HG03354 (cell line): ENCODE measurements around the gene CAMTA1.

Experiments
- ATAC-seq: cut with Tn5 transposase; IDR thresholded peaks from one replicate; pipeline ENCODE4 v1.9.1; 2021; ENCODE audit warnings: mild to moderate bottlenecking; ENCODE audit not compliant: unreplicated experiment, poor library complexity, severe bottlenecking

CAMTA1 gene

DNA sequence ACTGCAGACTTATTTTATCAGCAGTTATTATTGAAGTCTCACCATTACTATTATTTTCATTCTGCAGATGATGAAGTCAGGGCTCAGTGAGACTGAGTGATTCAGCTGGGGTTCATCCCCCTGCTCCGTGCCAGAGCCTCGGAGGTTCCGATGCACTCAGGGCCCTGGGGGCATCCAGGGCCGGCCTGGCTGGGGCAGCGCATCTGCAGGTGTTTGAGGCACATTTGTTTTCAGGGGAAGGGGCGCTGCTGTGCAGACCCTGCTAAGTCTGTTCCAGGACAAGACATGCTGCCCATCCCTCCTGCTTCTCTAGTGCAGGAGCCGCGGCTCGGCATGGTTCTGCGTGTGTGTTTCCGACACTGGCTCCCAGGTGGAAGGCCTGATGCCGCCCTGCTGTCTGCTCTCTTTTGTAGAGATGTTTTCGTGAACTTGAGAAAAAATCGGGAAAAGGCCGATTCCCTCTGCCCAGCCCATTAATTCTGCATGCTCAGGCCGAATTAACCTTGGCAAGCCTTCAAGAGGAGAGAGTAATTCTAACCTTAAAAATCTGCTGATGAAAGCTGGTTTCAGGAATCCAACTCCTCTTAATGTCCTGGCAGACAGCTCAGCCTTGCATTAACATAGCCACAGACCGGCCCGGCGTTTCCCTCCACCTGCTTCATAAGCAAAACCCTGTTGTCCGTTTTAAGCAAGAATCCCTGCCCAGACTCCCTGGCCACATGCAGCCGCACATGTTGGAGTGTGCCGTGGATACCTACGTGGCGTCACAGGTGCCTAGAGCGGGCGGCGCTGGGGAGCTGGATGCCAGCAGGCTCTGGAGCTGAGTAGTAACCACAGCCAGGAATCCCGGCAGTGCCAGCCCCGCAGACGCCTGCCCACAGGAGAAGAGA is 669.9 kb downstream of the CAMTA1 start:
- no peak for ATAC-seq

DNA sequence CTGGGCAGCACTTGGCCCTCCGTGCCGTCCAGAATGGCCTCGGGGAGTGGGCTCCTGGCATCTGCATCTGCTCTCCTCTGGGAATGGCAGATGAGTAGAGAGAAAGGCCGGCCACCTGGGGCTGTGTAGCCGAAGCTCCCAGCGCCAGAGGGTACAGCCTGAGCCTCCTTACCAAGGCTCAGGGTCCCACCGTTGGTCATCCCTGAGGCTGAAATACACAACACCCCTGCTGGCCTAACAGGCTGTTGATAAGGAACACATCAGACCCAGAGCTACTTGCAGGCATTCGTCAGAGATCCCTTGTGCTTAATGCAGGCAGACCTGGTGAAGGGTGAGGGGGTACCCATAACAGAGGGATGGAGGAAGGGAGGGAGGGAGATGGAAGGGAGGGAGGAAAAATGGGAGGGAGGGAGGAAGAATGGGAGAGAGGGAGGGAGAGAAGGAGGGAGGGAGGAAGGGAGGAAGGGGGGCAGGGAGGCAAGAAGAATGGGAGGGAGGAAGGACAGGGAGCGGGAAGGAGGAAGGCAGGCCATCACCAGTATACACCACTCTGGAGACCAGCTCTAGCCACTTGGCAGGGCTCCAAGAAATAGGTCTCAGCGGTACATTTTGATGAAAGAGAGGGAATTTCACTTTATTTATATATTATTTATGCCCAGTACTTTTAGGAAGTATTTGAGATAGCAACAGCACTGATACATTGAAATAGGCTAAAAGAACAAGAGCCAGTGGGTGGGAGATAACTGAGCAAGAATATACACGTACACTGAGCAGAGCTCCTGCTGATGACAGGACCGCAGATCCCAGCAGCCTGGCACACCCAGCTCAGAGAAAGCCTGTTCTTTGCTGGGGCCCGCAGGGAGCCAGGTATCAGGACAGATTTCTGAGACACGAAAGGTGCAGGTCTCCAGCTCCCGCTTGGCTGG is 670.8 kb downstream of the CAMTA1 start:
- ATAC-seq = no peak

- no peak for ATAC-seq
These were observed 671.4 kb downstream of the CAMTA1 start for GRCh38 chr1:7456722-7457082.

GRCh38 chr1:7457811-7458210 is 672.6 kb downstream of the CAMTA1 start:
- no peak for ATAC-seq

- no peak for ATAC-seq
These were observed 673.7 kb downstream of the CAMTA1 start for GRCh38 chr1:7458946-7459345.

DNA sequence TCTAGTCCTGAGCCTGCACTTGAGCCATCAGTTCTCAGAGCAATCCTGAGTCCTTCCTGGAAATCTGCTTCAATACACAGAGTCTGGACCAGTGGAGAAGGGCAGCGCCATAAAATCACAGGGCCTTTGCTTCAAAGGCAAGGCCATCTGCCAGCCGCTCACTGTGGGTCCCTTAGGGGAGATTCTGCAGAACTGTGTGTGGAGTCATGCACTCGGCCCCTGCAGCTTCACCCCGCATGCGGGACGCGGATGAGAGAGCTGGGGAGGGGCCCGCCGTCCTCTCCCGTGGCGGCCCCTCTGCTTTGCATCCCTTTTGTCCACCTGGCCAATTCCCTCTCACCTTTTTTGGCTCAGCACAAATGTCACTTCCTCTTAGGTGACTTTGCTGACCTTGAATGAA is 674.7 kb downstream of the CAMTA1 start:
- ATAC-seq = no peak

DNA sequence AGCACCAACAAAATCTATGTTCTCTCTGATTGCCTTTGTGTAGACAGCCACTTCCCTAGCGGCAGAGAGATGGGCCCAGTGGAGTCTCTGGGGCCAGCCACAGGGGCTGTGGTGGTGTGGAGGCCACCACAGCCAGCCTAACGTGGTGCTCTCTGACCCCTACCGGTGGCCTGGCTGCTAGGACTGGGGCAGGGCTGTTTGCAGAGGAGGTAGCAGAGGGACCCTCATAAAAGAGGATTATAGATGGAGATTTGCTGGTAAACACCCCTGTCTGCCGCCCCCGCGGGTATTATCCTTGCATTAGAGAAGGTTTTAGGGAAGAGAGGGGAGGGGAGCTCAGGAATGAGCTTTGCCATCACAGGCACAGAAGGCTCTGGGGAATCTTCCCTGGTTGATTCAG is 675.6 kb downstream of the CAMTA1 start:
- ATAC-seq = no peak

DNA sequence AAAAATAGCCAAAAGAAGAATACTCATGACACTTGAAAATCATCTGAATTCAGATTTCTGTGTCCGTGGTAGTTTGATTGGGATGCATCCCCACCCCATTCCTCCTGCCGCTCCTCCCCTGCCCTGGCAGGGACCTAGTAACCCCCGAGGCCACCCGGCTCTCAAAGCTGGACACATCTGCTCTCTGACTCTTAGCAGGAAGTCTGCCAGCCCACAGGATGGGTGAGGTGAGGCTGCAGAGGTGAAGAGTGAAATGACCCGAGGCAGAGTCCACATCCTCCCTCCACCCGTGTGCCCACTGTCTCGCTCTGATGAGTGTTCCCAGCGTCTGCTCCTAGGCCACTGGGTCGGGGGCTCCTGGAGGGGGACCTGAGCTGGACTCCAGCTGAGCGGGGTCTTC is 677.4 kb downstream of the CAMTA1 start:
- ATAC-seq = no peak

DNA sequence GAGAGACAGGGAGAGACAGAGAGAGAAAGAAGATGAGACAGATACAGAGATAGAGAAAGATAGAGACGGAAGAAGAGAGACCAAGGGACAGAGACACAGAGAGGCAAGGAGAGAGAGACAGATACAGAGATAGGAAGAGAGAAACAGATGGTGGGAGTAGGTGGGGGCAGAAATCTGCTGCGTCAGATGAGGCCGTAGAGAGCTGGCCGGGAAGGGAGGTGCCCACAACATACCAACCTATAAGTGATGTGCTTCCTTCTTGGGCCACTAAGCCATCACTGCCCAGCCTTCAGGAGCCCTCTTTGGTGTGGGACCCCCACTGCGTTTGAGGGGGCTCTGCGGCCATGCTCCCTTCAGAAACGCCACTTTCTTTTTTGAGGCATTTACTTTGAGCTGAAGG is 678.3 kb downstream of the CAMTA1 start:
- no peak for ATAC-seq

DNA sequence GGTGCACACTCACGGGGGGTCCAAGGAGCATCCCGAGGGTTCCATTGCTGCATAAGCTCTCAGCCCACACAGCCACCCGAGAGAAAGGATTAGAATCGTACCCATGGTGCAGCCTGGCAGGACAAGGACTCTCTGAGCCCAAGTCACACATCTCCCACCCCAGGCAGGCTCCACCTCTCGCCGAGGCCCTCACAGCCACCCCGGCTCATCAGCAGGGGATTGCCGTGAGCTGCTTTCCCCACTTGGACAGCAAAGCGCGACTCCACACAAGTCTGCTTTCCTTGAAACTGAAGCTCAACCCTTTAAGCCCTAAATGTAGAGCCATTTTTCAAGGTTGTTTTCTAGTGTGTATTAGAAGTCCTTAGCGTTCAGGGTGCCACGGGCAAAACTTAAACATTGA is 679.5 kb downstream of the CAMTA1 start:
- no peak for ATAC-seq

DNA sequence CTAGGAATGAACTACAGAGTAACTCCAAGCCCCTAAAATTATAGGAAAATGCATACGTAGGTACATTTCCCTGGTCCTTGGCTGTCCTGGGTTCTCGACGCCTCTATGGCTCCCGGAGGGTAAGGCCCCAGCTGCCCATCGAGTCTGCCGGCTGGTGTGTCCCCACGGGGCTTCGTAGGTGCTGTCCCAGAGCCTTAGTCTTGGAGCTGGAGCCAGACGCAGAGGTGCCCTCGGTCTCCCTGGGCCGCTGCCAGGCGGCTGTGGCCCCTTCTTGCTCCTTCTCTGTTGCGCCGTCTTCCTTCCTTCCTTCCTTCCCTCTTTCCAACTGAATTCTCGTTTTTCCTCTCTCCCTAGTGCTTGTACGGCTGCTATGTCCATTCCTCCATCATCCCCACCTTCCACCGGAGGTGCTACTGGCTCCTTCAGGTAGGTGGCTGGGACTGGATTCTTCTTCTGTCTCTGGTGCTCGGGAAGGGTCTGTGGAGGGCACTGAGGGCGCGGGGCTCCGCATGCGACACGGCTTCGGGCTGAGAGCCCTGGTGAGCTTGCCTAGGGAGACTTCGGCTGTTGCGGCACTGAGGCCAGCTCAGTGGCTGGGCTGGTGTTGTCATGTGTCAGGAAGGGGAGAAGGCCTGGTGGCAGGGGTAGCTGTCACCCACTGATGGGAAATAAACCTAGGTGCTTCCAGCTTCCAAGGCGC is 682.4 kb downstream of the CAMTA1 start:
- no peak for ATAC-seq

DNA sequence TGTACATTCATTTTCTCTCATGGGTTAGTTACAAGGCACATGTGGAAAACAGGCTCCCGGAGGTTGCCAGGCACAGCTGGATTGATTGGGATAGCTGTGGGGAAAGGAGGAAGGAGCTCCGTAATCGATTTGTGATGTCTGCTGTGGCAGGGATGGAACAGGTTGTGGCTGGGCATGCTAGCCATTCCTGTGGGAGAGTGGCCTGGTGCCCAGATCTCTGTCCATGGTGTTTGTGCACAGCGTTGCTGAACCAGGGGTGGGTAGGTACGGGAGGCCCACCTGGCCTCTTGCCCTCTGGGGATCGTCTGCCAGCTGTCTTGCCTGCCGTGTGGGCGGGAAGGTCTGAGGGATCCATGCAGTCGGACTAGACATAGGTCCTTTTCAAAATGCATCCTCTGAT is 683.0 kb downstream of the CAMTA1 start:
- no peak for ATAC-seq

DNA sequence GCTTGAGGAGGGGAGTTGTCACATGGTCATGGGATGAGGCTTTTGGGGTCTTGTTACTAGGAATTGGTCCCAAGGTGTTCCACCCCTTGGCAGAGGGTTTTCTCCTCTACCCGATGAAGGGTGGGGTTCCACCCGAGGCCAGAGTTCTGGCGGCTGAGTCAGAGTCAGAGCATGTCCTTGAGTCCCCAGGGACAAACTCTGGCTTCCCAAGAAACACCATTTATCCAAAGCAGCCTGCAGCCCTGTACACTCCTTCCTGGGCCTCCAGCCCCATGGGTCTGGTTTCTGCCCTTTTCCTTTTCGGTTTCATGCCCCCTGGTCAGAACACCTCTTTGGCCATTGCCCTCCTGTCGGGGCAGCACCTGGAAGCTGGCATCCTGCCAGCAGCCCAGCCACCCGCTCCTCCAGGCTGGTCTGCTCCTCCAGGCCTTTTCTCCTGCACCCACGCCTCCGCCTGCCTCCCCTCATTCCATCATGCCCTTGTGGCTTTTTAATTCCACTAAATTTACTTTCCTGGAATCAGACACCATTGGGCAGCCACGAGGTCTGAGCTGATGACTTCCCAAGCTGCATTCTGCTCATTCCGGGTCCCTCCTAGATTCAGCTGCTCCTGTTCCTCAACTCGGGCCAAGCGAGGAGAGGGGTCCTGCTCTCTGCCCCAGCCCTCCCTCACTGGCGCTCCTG is 684.1 kb downstream of the CAMTA1 start:
- no peak for ATAC-seq

GRCh38 chr1:7470904-7471638 is 685.8 kb downstream of the CAMTA1 start:
- no peak for ATAC-seq

DNA sequence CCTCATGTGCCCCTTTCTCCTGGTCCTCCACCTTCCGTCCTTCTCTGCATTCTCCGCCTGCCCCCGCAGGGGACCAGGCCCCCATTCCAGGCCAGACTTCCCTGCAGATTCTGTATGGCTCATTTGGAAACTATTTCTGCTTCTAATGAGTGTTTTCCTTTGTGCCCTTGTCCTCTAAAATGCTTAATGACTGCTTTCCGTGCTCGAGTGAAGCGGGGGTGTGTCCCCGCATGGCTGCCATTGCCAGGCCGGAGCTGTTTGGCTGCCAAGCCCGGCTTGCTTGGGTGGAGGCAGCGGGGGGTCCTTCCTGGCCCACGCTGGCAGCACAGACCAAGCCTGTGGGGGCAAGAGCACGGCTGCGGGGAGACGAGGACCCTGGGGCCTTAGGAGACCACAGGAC is 686.6 kb downstream of the CAMTA1 start:
- ATAC-seq = no peak

DNA sequence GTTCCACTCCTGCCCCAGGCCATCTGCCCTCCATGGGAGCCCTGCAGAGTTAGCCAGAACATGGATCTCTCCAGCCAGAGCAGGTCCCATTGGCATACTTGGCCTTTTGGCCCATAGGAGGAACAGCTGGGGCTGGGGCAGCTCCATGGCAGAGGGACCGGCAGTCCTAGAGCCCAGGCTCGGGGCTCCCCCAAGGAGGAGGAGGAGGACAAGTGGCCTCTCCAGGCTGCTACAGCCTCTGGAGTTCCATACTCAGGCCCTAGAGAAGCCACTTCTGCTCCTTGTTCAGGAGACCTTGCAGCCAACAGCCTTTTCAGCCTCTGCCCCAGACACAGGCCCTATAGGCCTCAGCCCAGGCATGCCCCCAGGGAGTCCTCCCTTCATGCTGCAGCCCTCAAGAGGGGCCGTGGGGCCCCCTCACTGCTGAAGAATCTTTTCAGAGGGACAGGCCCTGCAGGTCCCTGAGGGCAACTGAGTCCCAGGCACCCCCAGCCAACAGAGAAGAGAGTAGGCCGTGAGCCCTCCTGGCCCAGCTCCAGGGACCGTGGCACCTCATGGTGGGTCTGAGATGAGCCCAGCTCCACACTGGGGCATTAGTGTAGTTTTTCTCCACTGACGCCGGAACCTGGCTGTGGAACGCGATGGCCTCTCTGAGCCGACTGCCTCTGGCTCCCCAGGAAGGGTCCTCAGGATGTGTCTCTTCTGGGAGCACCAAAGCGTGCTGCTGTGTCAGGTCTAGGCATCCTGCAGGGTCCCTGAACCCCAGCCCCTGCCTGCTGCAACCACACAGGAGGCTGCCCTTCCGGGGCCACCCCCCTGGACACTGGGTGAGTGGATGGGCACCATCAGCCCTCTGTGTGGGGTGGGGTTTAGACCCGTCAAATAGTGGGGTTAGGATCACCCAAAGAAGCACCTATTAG is 688.2 kb downstream of the CAMTA1 start:
- ATAC-seq = no peak

DNA sequence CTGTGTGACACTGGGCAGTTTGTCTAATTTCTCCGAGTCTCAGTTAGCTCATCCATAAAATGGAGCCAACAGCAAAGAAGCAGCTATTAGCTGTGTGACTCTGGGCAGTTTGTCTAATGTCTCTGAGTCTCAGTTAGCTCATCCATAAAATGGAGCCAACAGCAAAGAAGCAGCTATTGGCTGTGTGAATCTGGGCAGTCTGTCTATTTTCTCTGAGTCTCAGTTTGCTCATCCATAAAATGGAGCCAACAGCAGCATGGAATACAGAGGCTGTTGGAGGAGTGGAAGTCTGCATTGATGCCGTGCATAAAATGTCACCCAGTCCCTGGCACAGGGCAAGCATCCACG is 688.9 kb downstream of the CAMTA1 start:
- ATAC-seq = no peak

DNA sequence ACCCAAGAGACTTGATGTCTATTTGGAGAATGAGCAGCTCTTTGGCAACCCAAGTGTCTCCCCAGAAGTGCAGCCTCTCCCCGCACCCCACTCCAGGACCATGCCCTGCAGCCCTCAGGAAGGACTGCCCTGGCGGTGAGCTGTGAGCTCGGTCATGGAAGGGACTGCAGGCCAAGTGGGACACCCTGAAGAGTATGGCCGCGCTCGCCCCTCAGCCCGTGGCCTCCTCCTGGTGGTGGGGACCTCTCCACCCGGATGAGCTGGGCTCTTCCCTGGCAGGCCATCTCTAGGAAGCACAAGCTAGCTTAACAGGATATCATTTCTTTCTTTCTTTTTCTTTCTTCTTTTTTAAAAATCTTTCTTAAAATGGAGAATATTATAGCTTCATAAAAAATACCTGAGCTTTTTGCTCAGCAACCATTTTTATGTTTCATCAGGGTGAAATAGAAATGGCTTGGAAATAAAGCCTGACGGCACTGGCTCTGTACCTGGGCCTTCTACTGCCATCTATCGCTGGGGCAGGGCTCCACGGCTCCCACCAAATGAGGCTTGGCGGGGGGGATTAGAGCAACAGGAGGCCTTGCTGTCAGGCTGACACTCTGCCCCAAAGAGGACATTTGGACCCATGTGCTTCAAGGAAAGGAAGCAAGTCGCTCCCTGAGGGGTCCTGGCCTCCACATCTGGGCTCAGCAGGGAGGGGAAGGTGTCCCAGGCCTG is 689.7 kb downstream of the CAMTA1 start:
- ATAC-seq = no peak
